Liver (tissue), 9 donors: ENCODE measurements around the gene NAPB. TPM values are rescaled to one million over a fixed set of nuclear protein-coding genes. Genes with fewer than 3 reads are reported as not detected.

Experiments used
- DNase-seq: peaks from one replicate; pipeline ENCODE4 v3.0.0-alpha.2; 2017; ENCODE audit warnings: low spot score
- H3K27ac ChIP-seq, 2 donors: one replicate each; pipeline ENCODE4 v1.7.0; 2013; ENCODE audit warnings: inconsistent platforms in 2 of 2, low read length in 2 of 2, control low read depth in 1 of 2, low read depth in 1 of 2, mild to moderate bottlenecking in 1 of 2
- H3K27me3 ChIP-seq, 4 donors: one replicate each; pipeline versions ENCODE4 v1.6.1 to v1.7.0; 2013; ENCODE audit warnings: low read length in 3 of 4, inconsistent platforms in 1 of 4, mild to moderate bottlenecking in 1 of 4, moderate library complexity in 1 of 4; ENCODE audit not compliant: control insufficient read depth in 4 of 4, insufficient read depth in 4 of 4
- H3K36me3 ChIP-seq, 4 donors: one replicate each; pipeline versions ENCODE4 v1.6.1 to v1.7.0; 2013; ENCODE audit warnings: low read length in 3 of 4, mild to moderate bottlenecking in 3 of 4, low read depth in 1 of 4, moderate library complexity in 1 of 4; ENCODE audit not compliant: control insufficient read depth in 4 of 4, insufficient read depth in 3 of 4
- H3K4me1 ChIP-seq, 4 donors: one replicate each; pipeline versions ENCODE4 v1.6.1 to v1.7.0; 2013; ENCODE audit warnings: low read length in 3 of 4, mild to moderate bottlenecking in 3 of 4, moderate library complexity in 1 of 4; ENCODE audit not compliant: control insufficient read depth in 4 of 4, insufficient read depth in 4 of 4
- H3K4me3 ChIP-seq, 3 donors: one replicate each; pipeline versions ENCODE4 v1.6.1 to v1.7.0; 2013; ENCODE audit warnings: low read length in 3 of 3, control low read depth in 1 of 3, low read depth in 1 of 3, mild to moderate bottlenecking in 1 of 3
- H3K9ac ChIP-seq, 2 donors: one replicate each; pipeline ENCODE4 v1.7.0; 2013; ENCODE audit warnings: low read length in 2 of 2, mild to moderate bottlenecking in 2 of 2, moderate library complexity in 2 of 2, control low read depth in 1 of 2, low read depth in 1 of 2
- H3K9me3 ChIP-seq, 4 donors: one replicate each; pipeline versions ENCODE4 v1.6.1 to v1.7.0; 2013; ENCODE audit warnings: low read length in 3 of 4; ENCODE audit not compliant: control insufficient read depth in 4 of 4
- CTCF ChIP-seq: fragments of 150-350 bp; IDR thresholded peaks from 2 replicates; pipeline ENCODE4 v1.5.1; 2017; ENCODE audit warnings: improper control_type of control experiment, low read depth, low read length; ENCODE audit not compliant: missing input control
- FOXA1 ChIP-seq: IDR thresholded peaks from 2 replicates; pipeline ENCODE4 v1.6.1; 2016; ENCODE audit warnings: antibody characterized with exemption
- FOXA2 ChIP-seq: IDR thresholded peaks from 2 replicates; pipeline ENCODE4 v1.6.1; 2016; ENCODE audit warnings: antibody characterized with exemption
- GABPA ChIP-seq, 2 donors: IDR thresholded peaks in 1 of 2; conservative IDR thresholded peaks in 1 of 2; 2 replicates each; pipeline ENCODE4 v1.6.1; 2016; ENCODE audit warnings: antibody characterized with exemption in 2 of 2, mild to moderate bottlenecking in 1 of 2, moderate library complexity in 1 of 2
- HNF4A ChIP-seq, 2 donors: conservative IDR thresholded peaks; 2 replicates each; pipeline ENCODE4 v1.6.1; 2016; ENCODE audit warnings: antibody characterized with exemption in 2 of 2, mild to moderate bottlenecking in 2 of 2
- HNF4G ChIP-seq: IDR thresholded peaks from 2 replicates; pipeline ENCODE4 v1.6.1; 2016; ENCODE audit warnings: antibody characterized with exemption
- JUND ChIP-seq, 2 donors: IDR thresholded peaks; 2 replicates each; pipeline ENCODE4 v1.6.1; 2016; ENCODE audit warnings: antibody characterized with exemption in 2 of 2
- NR2F2 ChIP-seq: IDR thresholded peaks from 2 replicates; pipeline ENCODE4 v1.6.1; 2016; ENCODE audit warnings: antibody characterized with exemption
- RAD21 ChIP-seq, 2 donors: IDR thresholded peaks; 2 replicates each; pipeline ENCODE4 v1.6.1; 2016; ENCODE audit warnings: antibody characterized with exemption in 2 of 2, mild to moderate bottlenecking in 2 of 2
- RXRA ChIP-seq, 2 donors: IDR thresholded peaks; 2 replicates each; pipeline ENCODE4 v1.6.1; 2017 to 2018; ENCODE audit warnings: antibody characterized with exemption in 2 of 2, mild to moderate bottlenecking in 1 of 2
- TAF1 ChIP-seq: conservative IDR thresholded peaks from 2 replicates; pipeline ENCODE4 v1.6.1; 2016; ENCODE audit warnings: antibody characterized with exemption, mild to moderate bottlenecking
- YY1 ChIP-seq: IDR thresholded peaks from 2 replicates; pipeline ENCODE4 v1.6.1; 2016; ENCODE audit warnings: antibody characterized with exemption, mild to moderate bottlenecking
- WGBS: extraction: QIAGEN DNeasy Blood & Tissue Kit; methylation state at CpG from one replicate; pipeline ENCODE4 v1.1.7; 2013; 5-methylcytosine and 5-hydroxymethylcytosine counted together
- polyA plus RNA-seq, 2 donors: library from polyadenylated mRNA; stranded (reverse) in 1 of 2; unstranded in 1 of 2; fragments of 200-250 nt in 1 of 2; fragments of >200 nt in 1 of 2; fragmentation: Nextera tagmentation in 1 of 2; extraction: Ambion mirVana in 1 of 2; gene quantifications; one replicate each; pipeline versions ENCODE4 v1.2.1 to v1.2.3, GENCODE V29; 2013 to 2015
- total RNA-seq, 2 donors: library from RNA; depleted of rRNA; stranded (reverse); fragments of >200 nt; gene quantifications; one replicate each; pipeline ENCODE4 v1.2.3, GENCODE V29; 2014
- TF ChIP-seq, protein P1 (sequence below): IDR thresholded peaks from 2 replicates; pipeline ENCODE4 v1.6.1; 2016; ENCODE audit warnings: antibody characterized with exemption
- TF ChIP-seq, protein P2 (sequence below): IDR thresholded peaks from 2 replicates; pipeline ENCODE4 v1.6.1; 2016; ENCODE audit warnings: antibody characterized with exemption
- TF ChIP-seq, protein P3 (sequence below): IDR thresholded peaks from 2 replicates; pipeline ENCODE4 v1.6.1; 2016; ENCODE audit warnings: antibody characterized with exemption, mild to moderate bottlenecking
- donor health status: healthy.
- donor health status: healthy.
- donor health status: healthy.
- donor health status: healthy.
- donor health status: healthy.

NAPB gene
- total and polyA plus RNA-seq, 4 donors, result 2.4 to 10.6 (median 4.5) TPM

- Histone ChIP-seq H3K27ac (no peak overlapping the region), H3K27me3 (no peaks in the 10 kb centered on the region), H3K4me1 (no peaks in the 10 kb centered on the region), H3K36me3 (peaks cover 3 to 37% (median 24%) of the 10 kb centered on the region in 4 donors), H3K4me3 (no peak overlapping the region), H3K9me3 (no peaks in the 10 kb centered on the region), H3K9ac (no peak overlapping the region)
- TF ChIP-seq, protein P1, sequence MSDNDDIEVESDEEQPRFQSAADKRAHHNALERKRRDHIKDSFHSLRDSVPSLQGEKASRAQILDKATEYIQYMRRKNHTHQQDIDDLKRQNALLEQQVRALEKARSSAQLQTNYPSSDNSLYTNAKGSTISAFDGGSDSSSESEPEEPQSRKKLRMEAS, result no peak
- TF ChIP-seq RAD21 (IDR thresholded peaks at IDR 0.05) (no peak), CTCF (no peak), NR2F2 (no peak), HNF4G (no peak), RXRA (IDR thresholded peaks at IDR 0.05) (no peak)
- TF ChIP-seq, protein P2, sequence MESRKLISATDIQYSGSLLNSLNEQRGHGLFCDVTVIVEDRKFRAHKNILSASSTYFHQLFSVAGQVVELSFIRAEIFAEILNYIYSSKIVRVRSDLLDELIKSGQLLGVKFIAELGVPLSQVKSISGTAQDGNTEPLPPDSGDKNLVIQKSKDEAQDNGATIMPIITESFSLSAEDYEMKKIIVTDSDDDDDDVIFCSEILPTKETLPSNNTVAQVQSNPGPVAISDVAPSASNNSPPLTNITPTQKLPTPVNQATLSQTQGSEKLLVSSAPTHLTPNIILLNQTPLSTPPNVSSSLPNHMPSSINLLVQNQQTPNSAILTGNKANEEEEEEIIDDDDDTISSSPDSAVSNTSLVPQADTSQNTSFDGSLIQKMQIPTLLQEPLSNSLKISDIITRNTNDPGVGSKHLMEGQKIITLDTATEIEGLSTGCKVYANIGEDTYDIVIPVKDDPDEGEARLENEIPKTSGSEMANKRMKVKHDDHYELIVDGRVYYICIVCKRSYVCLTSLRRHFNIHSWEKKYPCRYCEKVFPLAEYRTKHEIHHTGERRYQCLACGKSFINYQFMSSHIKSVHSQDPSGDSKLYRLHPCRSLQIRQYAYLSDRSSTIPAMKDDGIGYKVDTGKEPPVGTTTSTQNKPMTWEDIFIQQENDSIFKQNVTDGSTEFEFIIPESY, result no peak
- DNase-seq, result no peak
- 99% methylated on average over 4 of the region's 4 CpGs for WGBS
Observed at GRCh38 chr20:23393996-23394775, 27.1 kb downstream of the NAPB start.

- DNase-seq, result no peak
- Histone ChIP-seq H3K9me3 (no peaks in the 10 kb centered on the region), H3K36me3 (peaks cover 3 to 39% (median 27%) of the 10 kb centered on the region in 4 donors), H3K4me1 (no peaks in the 10 kb centered on the region), H3K9ac (no peak overlapping the region), H3K27ac (no peak overlapping the region), H3K4me3 (no peak overlapping the region), H3K27me3 (no peaks in the 10 kb centered on the region)
- TF ChIP-seq FOXA1 (no peak), CTCF (no peak), FOXA2 (no peak), RAD21 (IDR thresholded peaks at IDR 0.05) (no peak), TAF1 (no peak), RXRA (IDR thresholded peaks at IDR 0.05) (no peak), HNF4A (conservative IDR thresholded peaks at IDR 0.05) (no peak), JUND (IDR thresholded peaks at IDR 0.05) (no peak), YY1 (no peak), GABPA (IDR thresholded peaks at IDR 0.05 in 1 of 2, conservative IDR thresholded peaks at IDR 0.05 in 1 of 2) (no peak)
- TF ChIP-seq, protein P3, sequence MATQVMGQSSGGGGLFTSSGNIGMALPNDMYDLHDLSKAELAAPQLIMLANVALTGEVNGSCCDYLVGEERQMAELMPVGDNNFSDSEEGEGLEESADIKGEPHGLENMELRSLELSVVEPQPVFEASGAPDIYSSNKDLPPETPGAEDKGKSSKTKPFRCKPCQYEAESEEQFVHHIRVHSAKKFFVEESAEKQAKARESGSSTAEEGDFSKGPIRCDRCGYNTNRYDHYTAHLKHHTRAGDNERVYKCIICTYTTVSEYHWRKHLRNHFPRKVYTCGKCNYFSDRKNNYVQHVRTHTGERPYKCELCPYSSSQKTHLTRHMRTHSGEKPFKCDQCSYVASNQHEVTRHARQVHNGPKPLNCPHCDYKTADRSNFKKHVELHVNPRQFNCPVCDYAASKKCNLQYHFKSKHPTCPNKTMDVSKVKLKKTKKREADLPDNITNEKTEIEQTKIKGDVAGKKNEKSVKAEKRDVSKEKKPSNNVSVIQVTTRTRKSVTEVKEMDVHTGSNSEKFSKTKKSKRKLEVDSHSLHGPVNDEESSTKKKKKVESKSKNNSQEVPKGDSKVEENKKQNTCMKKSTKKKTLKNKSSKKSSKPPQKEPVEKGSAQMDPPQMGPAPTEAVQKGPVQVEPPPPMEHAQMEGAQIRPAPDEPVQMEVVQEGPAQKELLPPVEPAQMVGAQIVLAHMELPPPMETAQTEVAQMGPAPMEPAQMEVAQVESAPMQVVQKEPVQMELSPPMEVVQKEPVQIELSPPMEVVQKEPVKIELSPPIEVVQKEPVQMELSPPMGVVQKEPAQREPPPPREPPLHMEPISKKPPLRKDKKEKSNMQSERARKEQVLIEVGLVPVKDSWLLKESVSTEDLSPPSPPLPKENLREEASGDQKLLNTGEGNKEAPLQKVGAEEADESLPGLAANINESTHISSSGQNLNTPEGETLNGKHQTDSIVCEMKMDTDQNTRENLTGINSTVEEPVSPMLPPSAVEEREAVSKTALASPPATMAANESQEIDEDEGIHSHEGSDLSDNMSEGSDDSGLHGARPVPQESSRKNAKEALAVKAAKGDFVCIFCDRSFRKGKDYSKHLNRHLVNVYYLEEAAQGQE, result no peak
- WGBS, result 96% methylated on average over 4 of the region's 4 CpGs
Observed at GRCh38 chr20:23391707-23392310, 29.5 kb downstream of the NAPB start.
